SU-DHL-6 (cell line): Measurements from ENCODE around the gene NTSR2.

Experiments
- EZH2phosphoT487 ChIP-seq: fragments of 200-600 bp; sonication (generic), shearing (Covaris generic); conservative IDR thresholded peaks from 2 replicates; pipeline ENCODE4 v1.6.1; 2018; ENCODE audit warnings: mild to moderate bottlenecking, antibody characterized with exemption, low read length, moderate library complexity, mixed read lengths
- TF ChIP-seq, protein P1 (sequence below): fragments of 200-600 bp; sonication (generic); IDR thresholded peaks from one replicate; pipeline ENCODE4 v1.5.1; 2017; ENCODE audit warnings: antibody characterized with exemption, mild to moderate bottlenecking, low read length, moderate library complexity; ENCODE audit not compliant: insufficient read depth, poor library complexity, severe bottlenecking

DNA sequence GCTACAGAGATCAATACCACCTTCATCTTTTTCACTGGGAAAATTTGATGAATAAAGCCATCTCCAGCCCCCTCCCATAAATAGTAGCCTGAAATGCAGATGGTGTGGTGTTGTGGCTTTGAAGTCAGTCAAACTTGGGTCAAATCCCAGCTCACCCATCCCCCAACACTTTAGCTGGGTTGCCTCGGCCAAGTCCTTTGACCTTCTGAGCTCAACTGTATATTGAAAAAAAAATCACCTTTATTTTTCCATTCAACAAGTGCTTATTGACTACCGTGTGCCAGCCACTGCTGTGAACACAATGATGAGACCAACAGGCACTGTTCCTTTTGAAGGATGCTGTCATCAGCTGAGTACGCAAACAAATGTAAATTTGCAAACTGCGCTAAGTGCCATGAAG is 35.1 kb upstream of the NTSR2 start:
- TF ChIP-seq, protein P1, sequence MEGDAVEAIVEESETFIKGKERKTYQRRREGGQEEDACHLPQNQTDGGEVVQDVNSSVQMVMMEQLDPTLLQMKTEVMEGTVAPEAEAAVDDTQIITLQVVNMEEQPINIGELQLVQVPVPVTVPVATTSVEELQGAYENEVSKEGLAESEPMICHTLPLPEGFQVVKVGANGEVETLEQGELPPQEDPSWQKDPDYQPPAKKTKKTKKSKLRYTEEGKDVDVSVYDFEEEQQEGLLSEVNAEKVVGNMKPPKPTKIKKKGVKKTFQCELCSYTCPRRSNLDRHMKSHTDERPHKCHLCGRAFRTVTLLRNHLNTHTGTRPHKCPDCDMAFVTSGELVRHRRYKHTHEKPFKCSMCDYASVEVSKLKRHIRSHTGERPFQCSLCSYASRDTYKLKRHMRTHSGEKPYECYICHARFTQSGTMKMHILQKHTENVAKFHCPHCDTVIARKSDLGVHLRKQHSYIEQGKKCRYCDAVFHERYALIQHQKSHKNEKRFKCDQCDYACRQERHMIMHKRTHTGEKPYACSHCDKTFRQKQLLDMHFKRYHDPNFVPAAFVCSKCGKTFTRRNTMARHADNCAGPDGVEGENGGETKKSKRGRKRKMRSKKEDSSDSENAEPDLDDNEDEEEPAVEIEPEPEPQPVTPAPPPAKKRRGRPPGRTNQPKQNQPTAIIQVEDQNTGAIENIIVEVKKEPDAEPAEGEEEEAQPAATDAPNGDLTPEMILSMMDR = no peak
- TF ChIP-seq EZH2phosphoT487 = no peak
